Cardiac muscle cell (in vitro differentiated cells and primary cell): Measurements from ENCODE around the gene KLF18. TPM values are rescaled to one million over a fixed set of nuclear protein-coding genes. Genes with fewer than 3 reads are reported as not detected.
"Not testable (repeated sequence)": the region's sequence is repeated elsewhere in the genome, so short reads cannot be mapped to it uniquely, and the experiment has no call there.

Source experiments
- DNase-seq, 2 donors: peaks; one replicate each; pipeline versions ENCODE4 v3.0.0 to v3.0.0-alpha.2; 2010 to 2017; ENCODE audit warnings: low read depth in 1 of 2, low spot score in 1 of 2
- H3K27ac ChIP-seq: fragments of 200-600 bp; sonication (generic); 2 replicates; pipeline ENCODE4 v1.5.1; 2016
- H3K27me3 ChIP-seq: fragments of 200-600 bp; sonication (generic); 2 replicates; pipeline ENCODE4 v1.6.0; 2016; ENCODE audit warnings: control low read depth
- H3K36me3 ChIP-seq: fragments of 200-600 bp; sonication (generic); 2 replicates; pipeline ENCODE4 v1.5.1; 2016; ENCODE audit warnings: control low read depth
- H3K4me1 ChIP-seq: fragments of 200-600 bp; sonication (generic); 2 replicates; pipeline ENCODE4 v1.8.1; 2017; ENCODE audit warnings: low read depth, mild to moderate bottlenecking, mixed run types
- H3K4me3 ChIP-seq: fragments of 200-600 bp; sonication (generic); 2 replicates; pipeline ENCODE4 v1.5.1; 2016; ENCODE audit warnings: mild to moderate bottlenecking
- H3K9me3 ChIP-seq: fragments of 200-600 bp; sonication (generic); 2 replicates; pipeline ENCODE4 v1.5.1; 2017; ENCODE audit warnings: low read depth, mild to moderate bottlenecking, control low read depth
- polyA plus RNA-seq: library from polyadenylated mRNA; unstranded; fragments of >200 nt; fragmentation: Nextera tagmentation; extraction: Ambion mirVana; gene quantifications from 2 replicates; pipeline ENCODE4 v1.2.1, GENCODE V29; 2016
- total RNA-seq: library from RNA; depleted of rRNA; stranded (reverse); fragments of >200 nt; gene quantifications from 2 replicates; pipeline ENCODE4 v1.2.3, GENCODE V29; 2016
- TF ChIP-seq, protein P1 (sequence below): IDR thresholded peaks from 2 replicates; pipeline ENCODE4 v1.5.1; 2012; ENCODE audit warnings: low read depth, mild to moderate bottlenecking, low read length

Gene KLF18
- total and polyA plus RNA-seq, 2 experiments from 2014 or later, result not detected

DNA sequence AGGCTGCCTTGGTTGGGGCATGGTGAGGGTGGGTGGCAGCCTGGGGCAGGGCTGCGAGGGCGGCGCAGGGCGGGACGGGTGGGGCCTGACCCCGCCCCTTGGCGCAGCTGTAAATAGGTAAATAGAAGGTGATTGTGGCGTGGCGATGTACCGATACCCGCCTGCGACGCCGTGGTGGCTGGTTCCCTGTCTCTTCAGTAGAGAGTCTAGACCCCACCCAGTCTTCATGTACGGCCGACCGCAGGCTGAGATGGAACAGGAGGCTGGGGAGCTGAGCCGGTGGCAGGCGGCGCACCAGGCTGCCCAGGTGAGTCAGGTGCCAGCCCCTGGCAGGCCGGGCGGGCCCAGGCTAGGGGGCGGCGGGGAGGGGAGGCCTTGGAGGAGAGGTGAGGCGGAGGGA, 22.7 kb downstream of the KLF18 start, which contains the start of gene KLF17:
Gene KLF17, plus strand, starts transcription at position 140 of the 400 bp plus-strand sequence. Its CDS starts 87 bp downstream, at position 227.
- no peak for DNase-seq
- no peaks in the 10 kb centered on the region for H3K36me3 ChIP-seq
- TF ChIP-seq, protein P1, sequence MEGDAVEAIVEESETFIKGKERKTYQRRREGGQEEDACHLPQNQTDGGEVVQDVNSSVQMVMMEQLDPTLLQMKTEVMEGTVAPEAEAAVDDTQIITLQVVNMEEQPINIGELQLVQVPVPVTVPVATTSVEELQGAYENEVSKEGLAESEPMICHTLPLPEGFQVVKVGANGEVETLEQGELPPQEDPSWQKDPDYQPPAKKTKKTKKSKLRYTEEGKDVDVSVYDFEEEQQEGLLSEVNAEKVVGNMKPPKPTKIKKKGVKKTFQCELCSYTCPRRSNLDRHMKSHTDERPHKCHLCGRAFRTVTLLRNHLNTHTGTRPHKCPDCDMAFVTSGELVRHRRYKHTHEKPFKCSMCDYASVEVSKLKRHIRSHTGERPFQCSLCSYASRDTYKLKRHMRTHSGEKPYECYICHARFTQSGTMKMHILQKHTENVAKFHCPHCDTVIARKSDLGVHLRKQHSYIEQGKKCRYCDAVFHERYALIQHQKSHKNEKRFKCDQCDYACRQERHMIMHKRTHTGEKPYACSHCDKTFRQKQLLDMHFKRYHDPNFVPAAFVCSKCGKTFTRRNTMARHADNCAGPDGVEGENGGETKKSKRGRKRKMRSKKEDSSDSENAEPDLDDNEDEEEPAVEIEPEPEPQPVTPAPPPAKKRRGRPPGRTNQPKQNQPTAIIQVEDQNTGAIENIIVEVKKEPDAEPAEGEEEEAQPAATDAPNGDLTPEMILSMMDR, result no peak
- H3K27ac ChIP-seq, result no peak within 1 kb of the TSS
- H3K4me1 ChIP-seq, result no peaks in the 10 kb centered on the region
- no peak within 1 kb of the TSS for H3K4me3 ChIP-seq
- H3K9me3 ChIP-seq, result no peaks in the 10 kb centered on the region
- no peaks in the 10 kb centered on the region for H3K27me3 ChIP-seq

DNA sequence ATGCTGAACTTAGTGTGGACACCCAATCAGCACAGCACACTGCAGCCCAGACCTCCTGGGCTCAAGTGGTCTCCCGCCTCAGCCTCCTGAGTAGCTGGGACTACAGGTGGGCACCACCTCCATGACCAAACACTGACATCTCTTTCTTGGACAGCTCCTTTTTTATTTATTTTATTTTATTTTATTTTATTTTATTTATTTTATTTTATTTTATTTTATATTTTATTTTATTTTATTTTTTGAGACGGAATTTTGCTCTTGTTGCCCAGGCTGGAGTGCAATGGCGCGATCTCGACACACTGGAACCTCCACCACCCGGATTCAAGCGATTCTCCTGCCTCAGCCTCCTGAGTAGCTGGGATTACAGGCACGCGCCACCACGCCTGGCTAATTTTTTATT, 24.2 kb downstream of the KLF18 start:
- not testable (repeated sequence) for H3K4me1 ChIP-seq, H3K9me3 ChIP-seq, H3K27ac ChIP-seq

DNA sequence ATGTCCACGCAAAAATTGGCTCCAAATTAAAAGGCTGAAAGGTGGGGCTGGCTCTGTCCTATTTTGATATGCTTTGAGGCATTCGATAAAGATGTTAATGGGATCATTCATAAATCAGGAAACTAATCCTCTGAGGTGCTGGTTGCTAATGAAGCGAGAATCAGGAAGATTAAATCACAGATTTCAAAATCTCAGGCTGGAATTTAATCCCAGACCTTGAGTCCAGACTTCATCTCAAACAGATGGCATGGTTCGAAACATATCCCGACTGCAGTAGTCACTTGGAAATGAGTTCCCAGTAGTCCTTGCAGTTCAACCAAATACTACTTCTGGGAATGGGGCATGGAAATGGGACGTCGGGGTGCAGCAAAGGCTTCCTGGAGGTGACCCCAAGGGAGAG, 27.3 kb downstream of the KLF18 start:
- TF ChIP-seq, protein P1, result no peak
- no peaks in the 10 kb centered on the region for H3K4me1 ChIP-seq
- H3K36me3 ChIP-seq, result no peaks in the 10 kb centered on the region
- no peak overlapping the region for H3K27ac ChIP-seq
- no peaks in the 10 kb centered on the region for H3K27me3 ChIP-seq
- H3K4me3 ChIP-seq, result no peak overlapping the region
- DNase-seq, result no peak
- H3K9me3 ChIP-seq, result no peaks in the 10 kb centered on the region

More for the DNA sequence above, 24.2 kb downstream of the KLF18 start:
- not testable (repeated sequence) for H3K4me3 ChIP-seq, H3K36me3 ChIP-seq, DNase-seq, H3K27me3 ChIP-seq

- no peaks in the 10 kb centered on the region for H3K9me3 ChIP-seq
- DNase-seq, result peak in 1 of 2 donors; percentile 14
- no peaks in the 10 kb centered on the region for H3K27me3 ChIP-seq
- H3K27ac ChIP-seq, result no peak overlapping the region
- H3K36me3 ChIP-seq, result no peaks in the 10 kb centered on the region
- H3K4me3 ChIP-seq, result no peak overlapping the region
- TF ChIP-seq, protein P1, result no peak
- no peaks in the 10 kb centered on the region for H3K4me1 ChIP-seq
These were observed 28.3 kb downstream of the KLF18 start for GRCh38 chr1:44113095-44113609.

DNA sequence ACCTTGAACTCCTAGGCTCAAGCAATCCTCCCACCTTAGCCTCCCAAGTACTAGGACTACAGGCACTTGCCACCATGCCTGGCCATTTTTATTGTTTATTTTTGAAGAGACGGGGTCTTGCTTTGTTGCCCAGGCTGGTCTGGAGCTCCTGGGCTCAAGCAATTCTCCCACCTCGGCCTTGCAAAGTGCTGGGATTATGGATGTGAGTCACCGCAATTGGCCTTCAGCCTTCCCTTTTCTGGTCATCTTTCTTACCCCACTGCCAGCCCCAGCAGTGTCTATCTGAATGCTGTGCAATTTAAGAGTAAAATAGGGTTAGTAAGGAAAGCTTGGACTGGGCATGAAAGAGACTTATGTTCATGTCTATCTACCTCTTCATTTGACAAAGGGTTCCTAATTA, 28.9 kb downstream of the KLF18 start:
- Histone ChIP-seq H3K9me3 (no peaks in the 10 kb centered on the region), H3K36me3 (no peaks in the 10 kb centered on the region), H3K27me3 (no peaks in the 10 kb centered on the region), H3K4me3 (no peak overlapping the region), H3K4me1 (no peaks in the 10 kb centered on the region), H3K27ac (no peak overlapping the region)
- TF ChIP-seq, protein P1, result no peak
- DNase-seq, result peak in 1 of 2 donors; percentile 31

DNA sequence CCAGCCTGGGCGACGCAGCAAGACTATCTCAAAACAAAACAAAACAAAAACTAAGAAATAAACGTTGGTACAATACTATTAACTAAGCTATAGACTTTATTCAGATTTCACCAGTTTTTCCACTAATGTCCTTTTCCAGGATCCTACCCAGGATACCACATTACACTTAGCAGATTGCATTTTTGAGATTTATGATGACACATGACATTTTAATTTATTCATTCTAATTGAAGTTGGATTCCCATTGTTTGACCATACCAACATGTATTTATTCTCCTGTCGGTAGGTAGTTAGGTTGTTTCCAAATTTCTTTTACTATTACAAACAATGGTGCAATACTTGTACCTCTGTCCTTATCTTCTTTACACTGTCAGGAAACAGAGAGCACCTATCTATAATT, 29.6 kb downstream of the KLF18 start:
- Histone ChIP-seq H3K4me3 (no peak overlapping the region), H3K9me3 (no peaks in the 10 kb centered on the region), H3K36me3 (no peaks in the 10 kb centered on the region), H3K27ac (no peak overlapping the region), H3K4me1 (no peaks in the 10 kb centered on the region), H3K27me3 (no peaks in the 10 kb centered on the region)
- DNase-seq, result no peak
- TF ChIP-seq, protein P1, result no peak
